LNCaP clone FGC (cell line): ENCODE measurements around the gene SHISAL2B.
A peak's percentile ranks its signal among the peaks of the same experiment; 100 is the strongest.

ENCODE experiments used
- DNase-seq: peaks from one replicate; pipeline ENCODE4 v3.0.0-alpha.2; 2011; ENCODE audit warnings: low read depth
- H3K4me3 ChIP-seq: 2 replicates; pipeline ENCODE4 v1.5.1; 2011; ENCODE audit warnings: mild to moderate bottlenecking, low read depth, low read length, control low read depth
- TF ChIP-seq, protein P1 (sequence below): IDR thresholded peaks from 2 replicates; pipeline ENCODE4 v1.5.1; 2012; ENCODE audit warnings: mild to moderate bottlenecking; ENCODE audit not compliant: control insufficient read depth, insufficient read depth; ENCODE audit errors: extremely low read depth

The SHISAL2B gene

GRCh38 chr5:64690417-64691151 lies at the start of gene SHISAL2B:
Gene SHISAL2B (plus strand): TSS chr5:64690503. CDS start chr5:64690624, 121 bp downstream.
- peak within 1 kb of the TSS; percentile 36 for H3K4me3 ChIP-seq
- DNase-seq = no peak

GRCh38 chr5:64644831-64645230 lies 45.5 kb upstream of the SHISAL2B start:
- TF ChIP-seq, protein P1, sequence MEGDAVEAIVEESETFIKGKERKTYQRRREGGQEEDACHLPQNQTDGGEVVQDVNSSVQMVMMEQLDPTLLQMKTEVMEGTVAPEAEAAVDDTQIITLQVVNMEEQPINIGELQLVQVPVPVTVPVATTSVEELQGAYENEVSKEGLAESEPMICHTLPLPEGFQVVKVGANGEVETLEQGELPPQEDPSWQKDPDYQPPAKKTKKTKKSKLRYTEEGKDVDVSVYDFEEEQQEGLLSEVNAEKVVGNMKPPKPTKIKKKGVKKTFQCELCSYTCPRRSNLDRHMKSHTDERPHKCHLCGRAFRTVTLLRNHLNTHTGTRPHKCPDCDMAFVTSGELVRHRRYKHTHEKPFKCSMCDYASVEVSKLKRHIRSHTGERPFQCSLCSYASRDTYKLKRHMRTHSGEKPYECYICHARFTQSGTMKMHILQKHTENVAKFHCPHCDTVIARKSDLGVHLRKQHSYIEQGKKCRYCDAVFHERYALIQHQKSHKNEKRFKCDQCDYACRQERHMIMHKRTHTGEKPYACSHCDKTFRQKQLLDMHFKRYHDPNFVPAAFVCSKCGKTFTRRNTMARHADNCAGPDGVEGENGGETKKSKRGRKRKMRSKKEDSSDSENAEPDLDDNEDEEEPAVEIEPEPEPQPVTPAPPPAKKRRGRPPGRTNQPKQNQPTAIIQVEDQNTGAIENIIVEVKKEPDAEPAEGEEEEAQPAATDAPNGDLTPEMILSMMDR = no peak
- no peak for DNase-seq
- no peak overlapping the region for H3K4me3 ChIP-seq

More at GRCh38 chr5:64690417-64691151, at the start of gene SHISAL2B:
- TF ChIP-seq, protein P1 = no peak

DNA sequence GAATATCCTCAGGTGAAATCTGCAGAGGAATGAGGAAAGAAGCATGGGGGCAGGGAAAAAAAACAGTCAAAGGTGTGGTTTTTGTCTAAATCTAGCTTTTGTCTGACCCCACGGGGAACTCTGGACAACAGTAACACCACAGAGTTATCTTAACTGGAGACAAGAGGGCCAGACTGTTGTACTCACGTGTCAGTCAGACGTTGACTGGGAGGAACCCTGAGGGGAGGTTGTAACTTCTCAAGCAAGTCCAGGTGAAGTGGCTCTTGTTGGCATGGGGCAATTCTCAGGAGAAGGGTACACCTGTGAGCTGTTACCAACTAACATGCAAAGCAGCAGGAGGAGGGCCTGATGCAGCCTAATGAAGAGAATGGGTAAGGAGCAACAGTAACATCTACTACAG lies 44.1 kb upstream of the SHISAL2B start:
- TF ChIP-seq, protein P1 = no peak
- H3K4me3 ChIP-seq = no peak overlapping the region
- DNase-seq = no peak

GRCh38 chr5:64649512-64649911 lies 40.8 kb upstream of the SHISAL2B start:
- no peak overlapping the region for H3K4me3 ChIP-seq
- TF ChIP-seq, protein P1 = no peak
- DNase-seq = no peak

- no peak for DNase-seq
- H3K4me3 ChIP-seq = no peak overlapping the region
- TF ChIP-seq, protein P1 = no peak
These were observed 36.3 kb upstream of the SHISAL2B start for GRCh38 chr5:64653766-64654560.

DNA sequence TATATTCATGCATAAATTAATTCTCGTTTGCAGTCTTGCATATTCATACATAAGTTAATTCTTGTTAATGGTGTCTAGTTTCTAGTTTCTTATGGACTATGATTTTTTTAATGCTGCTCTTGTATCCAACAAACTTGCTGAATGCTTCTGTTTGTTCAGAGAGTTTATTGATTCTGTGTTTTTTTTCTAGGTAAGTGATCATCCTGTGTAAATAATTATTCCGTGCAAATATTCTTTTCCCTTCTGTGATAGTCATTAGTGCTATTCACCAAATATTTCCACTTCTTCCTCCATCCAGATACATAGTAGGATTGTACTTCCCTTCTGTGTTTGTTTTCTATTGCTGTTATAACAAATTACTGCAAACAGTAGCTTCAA lies 35.8 kb upstream of the SHISAL2B start:
- no peak overlapping the region for H3K4me3 ChIP-seq
- TF ChIP-seq, protein P1 = no peak
- peak; percentile 40 for DNase-seq
